ACC112 (cell line): ENCODE measurements around the gene ATP2A3.
"Not testable (repeated sequence)": the region's sequence is repeated elsewhere in the genome, so short reads cannot be mapped to it uniquely, and the experiment has no call there.

Source experiments
- H2AFZ ChIP-seq: fragments of 200-600 bp; sonication (generic); one replicate; pipeline ENCODE4 v1.6.0; 2017; ENCODE audit warnings: antibody characterized with exemption, low read length; ENCODE audit not compliant: unreplicated experiment
- H3K27ac ChIP-seq: fragments of 200-600 bp; sonication (generic); 2 replicates; pipeline ENCODE4 v1.5.1; 2014; ENCODE audit warnings: low read depth, mild to moderate bottlenecking, antibody characterized with exemption, low read length, moderate library complexity
- H3K27me3 ChIP-seq: fragments of 200-600 bp; sonication (generic); 2 replicates; pipeline ENCODE4 v1.6.1; 2014; ENCODE audit warnings: mild to moderate bottlenecking, antibody characterized with exemption, low read length, moderate library complexity, mixed read lengths; ENCODE audit not compliant: insufficient read depth
- H3K36me3 ChIP-seq: fragments of 200-600 bp; sonication (generic); 2 replicates; pipeline ENCODE4 v1.6.1; 2016; ENCODE audit warnings: mild to moderate bottlenecking, antibody characterized with exemption, low read length, moderate library complexity, mixed read lengths; ENCODE audit not compliant: insufficient read depth
- H3K4me1 ChIP-seq: fragments of 200-600 bp; sonication (generic); one replicate; pipeline ENCODE4 v1.6.1; 2016; ENCODE audit warnings: low read length, mixed read lengths; ENCODE audit not compliant: insufficient read depth, unreplicated experiment, control insufficient read depth
- H3K4me3 ChIP-seq: fragments of 200-600 bp; sonication (generic); 2 replicates; pipeline ENCODE4 v1.5.1; 2014; ENCODE audit warnings: mild to moderate bottlenecking, low read depth, low read length
- H3K79me2 ChIP-seq: fragments of 200-600 bp; sonication (generic); one replicate; pipeline ENCODE4 v1.6.0; 2016; ENCODE audit warnings: low read length; ENCODE audit not compliant: control insufficient read depth, unreplicated experiment, insufficient read depth

The ATP2A3 gene

DNA sequence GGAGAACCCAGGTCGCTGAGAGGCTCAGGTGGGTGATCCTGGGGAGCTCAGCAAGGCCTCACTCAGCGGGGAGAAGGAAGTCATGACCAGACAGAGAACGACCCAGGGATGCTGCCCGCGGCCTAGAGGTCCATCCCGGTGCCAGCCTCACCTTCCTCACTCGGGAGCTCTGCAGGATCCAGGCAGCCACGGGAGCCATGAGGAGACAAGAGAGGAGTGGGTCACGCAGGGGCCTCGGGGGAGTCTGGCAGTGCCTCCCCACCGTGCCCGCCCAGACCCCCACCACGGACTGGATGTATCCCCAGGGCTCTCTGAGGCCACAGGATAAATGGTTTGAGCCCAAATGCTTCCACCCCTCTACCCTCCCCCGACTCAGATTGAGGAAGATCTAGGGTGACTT is 10.7 kb downstream of the ATP2A3 start:
- Histone ChIP-seq H3K4me1 (no peaks in the 10 kb centered on the region), H3K27me3 (no peaks in the 10 kb centered on the region), H2AFZ (no peak overlapping the region), H3K4me3 (no peak overlapping the region), H3K36me3 (no peaks in the 10 kb centered on the region), H3K79me2 (no peaks in the 10 kb centered on the region), H3K27ac (no peak overlapping the region)

DNA sequence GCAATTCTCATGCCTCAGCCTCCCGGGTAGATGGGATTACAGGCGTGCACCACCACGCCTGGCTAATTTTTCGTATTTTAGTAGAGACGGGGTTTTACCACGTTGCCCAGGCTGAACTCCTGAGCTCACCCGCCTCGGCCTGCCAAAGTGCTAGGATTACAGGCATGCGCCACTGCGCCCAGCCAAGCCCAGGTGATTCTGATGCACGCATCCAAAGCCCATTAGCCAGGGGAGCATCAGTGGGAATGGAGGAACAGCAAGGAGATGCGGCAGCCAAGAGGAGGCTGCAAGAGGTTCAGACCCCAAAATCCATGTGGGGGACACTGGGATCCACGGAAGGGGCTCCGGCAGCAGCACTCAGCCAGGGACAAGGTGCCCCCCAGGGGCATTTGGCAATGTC is 12.1 kb downstream of the ATP2A3 start:
- no peaks in the 10 kb centered on the region for H3K79me2 ChIP-seq

DNA sequence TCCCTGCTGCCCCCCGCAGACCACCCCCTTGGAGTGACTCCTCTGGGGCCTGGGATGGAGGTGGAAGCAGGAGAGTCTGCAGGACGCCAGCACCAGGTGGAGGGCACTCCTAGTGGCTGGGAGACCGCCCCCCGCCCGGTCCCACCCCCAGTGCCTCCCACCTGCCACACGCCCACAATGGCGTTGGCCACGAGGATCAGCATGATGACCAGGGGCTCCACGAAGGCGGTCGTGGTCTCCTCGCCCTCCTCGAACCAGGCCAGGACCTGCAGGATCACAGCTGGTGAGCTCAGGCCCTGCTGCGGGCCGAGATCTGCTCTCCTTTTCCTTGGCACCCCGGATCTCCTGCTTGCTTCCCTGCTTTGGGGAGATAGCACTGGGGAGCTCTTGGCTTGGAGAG is 12.8 kb downstream of the ATP2A3 start:
- no peak overlapping the region for H2AFZ ChIP-seq

More for the DNA sequence above, 12.1 kb downstream of the ATP2A3 start:
- no peaks in the 10 kb centered on the region for H3K27me3 ChIP-seq
- no peak overlapping the region for H3K27ac ChIP-seq
- H3K4me1 ChIP-seq = no peaks in the 10 kb centered on the region
- no peaks in the 10 kb centered on the region for H3K36me3 ChIP-seq
- no peak overlapping the region for H3K4me3 ChIP-seq
- no peak overlapping the region for H2AFZ ChIP-seq

DNA sequence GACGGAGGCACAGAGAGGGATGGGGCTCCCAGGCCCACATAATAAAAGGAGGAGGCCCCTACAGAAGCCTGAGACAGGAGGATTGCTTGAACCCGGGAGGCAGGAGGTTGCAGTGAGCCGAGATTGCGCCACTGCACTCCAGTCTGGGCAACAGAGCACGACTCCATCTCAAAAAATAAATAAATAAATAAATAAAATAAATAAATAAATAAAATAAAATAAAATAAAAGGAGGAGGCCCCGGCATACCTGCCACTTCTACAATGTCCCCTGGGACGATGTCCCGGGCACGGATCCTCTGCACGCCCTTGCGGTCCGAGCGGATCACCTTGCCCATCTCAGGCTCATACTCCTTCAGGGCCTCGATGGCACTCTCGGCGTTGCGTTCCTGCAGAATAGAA is 13.2 kb downstream of the ATP2A3 start:
- Histone ChIP-seq H3K27ac (no peak overlapping the region), H3K27me3 (no peaks in the 10 kb centered on the region), H3K4me1 (no peaks in the 10 kb centered on the region), H3K36me3 (no peaks in the 10 kb centered on the region), H2AFZ (no peak overlapping the region), H3K79me2 (no peaks in the 10 kb centered on the region), H3K4me3 (no peak overlapping the region)

More for the DNA sequence above, 12.8 kb downstream of the ATP2A3 start:
- Histone ChIP-seq H3K4me1 (no peaks in the 10 kb centered on the region), H3K4me3 (no peak overlapping the region), H3K27me3 (no peaks in the 10 kb centered on the region), H3K36me3 (no peaks in the 10 kb centered on the region), H3K27ac (no peak overlapping the region), H3K79me2 (no peaks in the 10 kb centered on the region)

DNA sequence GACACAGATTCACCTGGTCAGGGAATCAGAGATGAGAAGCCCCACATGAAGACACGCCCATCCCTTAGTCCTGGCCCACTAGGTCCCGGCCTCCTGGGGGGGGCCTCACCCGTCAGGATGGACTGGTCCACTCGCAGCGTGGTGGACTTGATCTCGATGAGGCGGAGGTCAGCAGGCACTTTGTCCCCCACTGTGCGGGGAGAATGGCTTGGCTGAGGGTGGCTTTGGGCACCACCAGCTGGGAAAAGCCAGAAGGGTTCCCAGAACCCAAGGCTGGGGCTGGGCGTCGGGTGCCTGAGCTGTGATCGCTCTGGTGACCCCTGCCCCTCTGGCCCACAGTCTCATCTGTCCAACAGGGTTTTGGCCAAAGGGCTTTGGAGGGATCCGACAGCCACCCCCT is 13.7 kb downstream of the ATP2A3 start:
- no peak overlapping the region for H3K4me3 ChIP-seq
- no peaks in the 10 kb centered on the region for H3K4me1 ChIP-seq
- no peaks in the 10 kb centered on the region for H3K27me3 ChIP-seq
- no peaks in the 10 kb centered on the region for H3K79me2 ChIP-seq
- no peak overlapping the region for H3K27ac ChIP-seq
- H3K36me3 ChIP-seq = no peaks in the 10 kb centered on the region
- no peak overlapping the region for H2AFZ ChIP-seq

DNA sequence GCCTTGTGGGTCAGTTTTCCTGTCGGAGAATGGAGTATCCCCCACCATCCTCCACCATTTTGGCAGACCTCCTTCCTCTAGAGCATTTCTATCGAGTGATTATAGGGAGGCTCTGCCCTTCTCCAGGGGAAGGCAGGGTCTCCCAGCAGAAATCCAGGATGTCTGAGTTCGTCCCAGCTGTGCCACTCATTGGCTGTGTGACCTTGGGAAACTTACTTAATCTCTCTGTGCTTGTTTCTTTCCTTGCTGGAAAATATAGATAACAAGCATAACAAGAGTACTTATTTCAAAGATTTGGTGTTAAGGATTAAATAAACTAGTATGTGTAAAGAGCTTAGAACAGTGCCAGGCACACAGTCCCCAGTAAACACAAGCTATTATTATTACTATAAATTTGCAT is 14.8 kb downstream of the ATP2A3 start:
- Histone ChIP-seq H3K27ac (no peak overlapping the region), H2AFZ (no peak overlapping the region), H3K27me3 (no peaks in the 10 kb centered on the region), H3K36me3 (no peaks in the 10 kb centered on the region), H3K4me1 (peaks cover 4% of the 10 kb centered on the region), H3K79me2 (no peaks in the 10 kb centered on the region), H3K4me3 (no peak overlapping the region)

DNA sequence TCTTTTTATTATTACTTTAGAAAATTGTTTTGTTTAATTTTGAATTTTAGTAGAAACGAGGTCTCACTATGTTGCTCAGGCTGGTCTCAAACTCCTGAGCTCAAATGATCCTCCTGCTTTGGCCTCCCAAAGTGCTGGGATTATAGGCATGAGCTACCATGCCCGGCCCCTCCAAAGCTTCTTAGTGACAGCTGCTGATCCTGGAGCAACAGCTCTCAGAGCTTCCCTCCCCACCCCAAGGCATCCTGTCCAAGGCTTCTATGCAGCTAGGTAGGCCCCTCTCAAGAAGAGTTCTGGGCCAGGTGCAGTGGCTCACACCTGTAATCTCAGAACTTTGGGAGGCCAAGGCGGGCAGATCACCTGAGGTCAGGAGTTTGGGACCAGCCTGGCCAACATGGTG is 15.7 kb downstream of the ATP2A3 start:
- not testable (repeated sequence) for H3K36me3 ChIP-seq, H3K4me1 ChIP-seq, H3K79me2 ChIP-seq, H3K27ac ChIP-seq, H3K27me3 ChIP-seq, H3K4me3 ChIP-seq, H2AFZ ChIP-seq

DNA sequence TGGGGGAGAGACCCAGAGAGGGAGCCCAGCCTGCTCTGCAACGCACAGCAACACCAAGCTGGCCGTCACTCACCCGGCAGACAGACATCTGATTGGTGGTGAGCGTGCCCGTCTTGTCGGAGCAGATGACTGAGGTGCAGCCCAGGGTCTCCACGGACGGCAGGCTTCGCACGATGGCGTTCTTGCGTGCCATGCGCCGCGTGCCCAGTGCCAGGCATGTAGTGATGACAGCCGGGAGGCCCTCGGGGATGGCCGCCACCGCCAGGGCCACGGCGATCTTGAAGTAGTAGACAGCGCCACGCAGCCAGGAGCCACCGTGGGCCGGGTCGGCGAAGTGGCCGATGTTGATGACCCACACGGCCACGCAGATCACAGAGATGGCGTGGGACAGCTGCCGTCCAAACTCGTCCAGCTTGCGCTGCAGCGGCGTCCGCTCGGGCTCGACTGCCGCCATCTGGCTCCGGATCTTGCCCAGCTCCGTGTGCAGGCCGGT is 16.9 kb downstream of the ATP2A3 start:
- Histone ChIP-seq H3K27ac (no peak overlapping the region), H3K4me3 (no peak overlapping the region), H3K36me3 (no peaks in the 10 kb centered on the region), H2AFZ (no peak overlapping the region), H3K4me1 (peaks cover 4% of the 10 kb centered on the region), H3K79me2 (no peaks in the 10 kb centered on the region), H3K27me3 (no peaks in the 10 kb centered on the region)

DNA sequence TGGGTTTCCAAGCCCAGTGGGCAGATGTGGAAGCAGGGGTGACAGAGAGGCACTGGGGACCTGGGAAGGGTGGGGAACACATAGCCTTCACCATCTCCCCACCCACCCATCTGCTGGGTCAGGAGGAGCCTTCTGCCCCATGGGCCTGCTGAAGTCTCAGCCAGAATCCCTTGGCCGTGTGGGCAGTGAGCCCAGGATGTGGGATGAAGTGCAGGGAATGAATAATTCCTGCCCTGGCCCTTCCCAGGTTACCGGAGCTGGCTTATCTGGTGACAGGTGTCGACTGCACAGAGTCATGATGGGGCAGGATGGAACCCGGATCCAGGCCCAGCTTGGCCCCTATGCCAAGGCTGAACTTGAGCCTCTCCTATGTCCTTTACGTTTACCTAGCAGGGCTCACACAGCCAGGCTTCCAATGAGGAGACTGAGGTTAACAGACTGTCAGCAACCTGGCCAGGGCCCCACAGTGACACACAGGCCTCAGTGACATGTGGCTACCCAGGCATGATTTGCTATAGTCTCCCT is 17.5 kb downstream of the ATP2A3 start:
- H3K4me1 ChIP-seq = peaks cover 4% of the 10 kb centered on the region
- no peaks in the 10 kb centered on the region for H3K27me3 ChIP-seq
- H3K27ac ChIP-seq = no peak overlapping the region
- no peak overlapping the region for H3K4me3 ChIP-seq
- no peaks in the 10 kb centered on the region for H3K36me3 ChIP-seq
- H3K79me2 ChIP-seq = no peaks in the 10 kb centered on the region
- H2AFZ ChIP-seq = no peak overlapping the region

DNA sequence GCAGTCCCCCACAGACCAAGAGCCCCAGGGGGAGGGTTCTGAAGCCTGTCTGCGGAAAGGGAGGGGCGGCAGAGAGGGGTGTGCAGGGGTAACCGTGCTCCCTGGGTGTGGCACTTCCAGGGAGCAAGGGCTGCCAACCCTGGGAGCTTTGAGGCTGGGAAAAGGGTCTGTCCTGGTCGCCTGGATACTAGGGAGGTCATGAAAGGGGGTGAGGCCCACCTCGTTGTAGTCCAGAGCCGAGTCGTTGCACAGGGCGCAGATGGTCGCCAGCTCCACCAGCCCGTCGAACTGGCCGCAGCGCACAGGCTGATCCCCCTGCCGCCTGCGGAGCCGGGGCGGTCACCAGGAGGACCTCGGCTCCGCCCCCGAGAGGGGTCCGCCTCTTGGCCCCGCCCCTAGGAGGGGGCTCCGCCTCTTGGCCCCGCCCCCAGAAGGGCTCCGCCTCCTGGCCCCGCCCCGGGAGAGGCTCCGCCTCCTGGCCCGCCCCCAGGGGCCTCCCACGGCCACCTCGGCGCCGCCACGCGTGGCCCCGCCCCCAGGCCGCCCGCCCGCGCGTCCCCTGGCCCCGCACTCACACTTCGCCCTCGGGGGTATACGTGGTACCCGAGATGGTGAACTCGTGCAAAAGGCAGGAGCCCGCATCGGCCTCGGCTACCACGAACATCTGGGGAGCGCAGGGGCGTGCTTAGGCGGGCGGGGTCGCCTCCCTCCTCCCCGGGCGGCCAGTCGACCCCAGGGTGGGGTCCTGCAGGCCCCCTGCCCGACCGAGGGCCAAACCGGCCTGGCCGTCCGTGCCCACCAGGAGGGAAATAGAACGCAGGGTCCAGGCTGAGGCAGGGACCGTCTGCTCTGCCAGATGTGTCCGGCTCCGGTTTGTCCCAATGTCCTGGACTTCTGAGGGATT is 19.5 kb downstream of the ATP2A3 start:
- H2AFZ ChIP-seq = peak overlapping the region; percentile 67
- no peak overlapping the region for H3K27ac ChIP-seq
- no peaks in the 10 kb centered on the region for H3K79me2 ChIP-seq
- H3K27me3 ChIP-seq = no peaks in the 10 kb centered on the region
- peak overlapping the region; percentile 70 for H3K4me3 ChIP-seq
- H3K4me1 ChIP-seq = peaks cover 4% of the 10 kb centered on the region
- H3K36me3 ChIP-seq = no peaks in the 10 kb centered on the region
